C4-2B (cell line): ENCODE results near the gene MAP4K5.
A peak's percentile ranks its signal among the peaks of the same experiment; 100 is the strongest.

Experiments
- H3K27ac ChIP-seq: fragments of 450-650 bp; 2 replicates; pipeline ENCODE4 v1.5.1; 2017
- CTCF ChIP-seq: fragments of 450-650 bp; conservative IDR thresholded peaks from 2 replicates; pipeline ENCODE4 v1.5.1; 2017; ENCODE audit warnings: mild to moderate bottlenecking
- ZFX ChIP-seq: fragments of 450-650 bp; IDR thresholded peaks from 2 replicates; pipeline ENCODE4 v1.6.1; 2017

Gene MAP4K5

DNA sequence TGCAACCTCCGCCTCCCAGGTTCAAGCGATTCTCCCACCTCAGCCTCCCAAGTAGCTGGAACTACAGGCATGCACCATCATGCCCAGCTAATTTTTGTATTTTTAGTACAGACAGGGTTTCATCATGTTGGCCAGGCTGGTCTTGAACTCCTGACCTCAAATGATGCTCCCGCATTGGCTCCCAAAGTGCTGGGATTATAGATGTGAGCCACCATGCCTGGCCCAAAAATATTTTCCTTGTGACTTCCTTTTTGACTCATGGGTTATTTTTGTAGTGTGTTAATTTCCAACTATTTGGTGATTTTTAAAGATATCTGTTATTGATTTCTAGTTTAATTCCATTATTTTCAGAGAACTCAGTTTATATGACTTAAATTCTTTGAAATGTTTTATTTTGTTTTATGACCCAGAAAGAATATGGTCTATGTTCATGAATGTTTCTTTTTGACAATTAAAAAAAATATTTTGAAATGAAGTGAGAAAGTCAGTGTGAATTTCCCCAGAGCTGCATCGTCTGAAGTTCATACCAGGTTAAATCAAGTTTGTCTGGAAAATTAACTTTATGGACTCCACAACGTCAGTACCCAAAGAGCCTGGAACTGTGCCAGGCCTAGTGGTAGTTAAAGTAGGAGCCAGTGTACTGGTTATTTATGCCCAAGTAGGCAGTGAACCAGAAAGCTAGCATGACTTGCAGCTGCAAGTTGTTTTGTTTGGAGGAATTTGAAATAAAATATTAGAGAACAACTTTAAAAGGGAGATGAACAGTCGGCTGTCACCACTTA lies 132.9 kb downstream of the MAP4K5 start:
- H3K27ac ChIP-seq, result no peak overlapping the region
- TF ChIP-seq ZFX (no peak), CTCF (no peak; the same call in 1 of the 2 replicates)

GRCh38 chr14:50398189-50398580 lies 134.2 kb downstream of the MAP4K5 start:
- TF ChIP-seq CTCF (no peak), ZFX (no peak)
- H3K27ac ChIP-seq, result no peak overlapping the region

GRCh38 chr14:50397390-50398188 lies 134.8 kb downstream of the MAP4K5 start:
- H3K27ac ChIP-seq, result peak overlapping the region; percentile 58; the same call in 1 of the 2 replicates
- TF ChIP-seq ZFX (no peak), CTCF (no peak)

DNA sequence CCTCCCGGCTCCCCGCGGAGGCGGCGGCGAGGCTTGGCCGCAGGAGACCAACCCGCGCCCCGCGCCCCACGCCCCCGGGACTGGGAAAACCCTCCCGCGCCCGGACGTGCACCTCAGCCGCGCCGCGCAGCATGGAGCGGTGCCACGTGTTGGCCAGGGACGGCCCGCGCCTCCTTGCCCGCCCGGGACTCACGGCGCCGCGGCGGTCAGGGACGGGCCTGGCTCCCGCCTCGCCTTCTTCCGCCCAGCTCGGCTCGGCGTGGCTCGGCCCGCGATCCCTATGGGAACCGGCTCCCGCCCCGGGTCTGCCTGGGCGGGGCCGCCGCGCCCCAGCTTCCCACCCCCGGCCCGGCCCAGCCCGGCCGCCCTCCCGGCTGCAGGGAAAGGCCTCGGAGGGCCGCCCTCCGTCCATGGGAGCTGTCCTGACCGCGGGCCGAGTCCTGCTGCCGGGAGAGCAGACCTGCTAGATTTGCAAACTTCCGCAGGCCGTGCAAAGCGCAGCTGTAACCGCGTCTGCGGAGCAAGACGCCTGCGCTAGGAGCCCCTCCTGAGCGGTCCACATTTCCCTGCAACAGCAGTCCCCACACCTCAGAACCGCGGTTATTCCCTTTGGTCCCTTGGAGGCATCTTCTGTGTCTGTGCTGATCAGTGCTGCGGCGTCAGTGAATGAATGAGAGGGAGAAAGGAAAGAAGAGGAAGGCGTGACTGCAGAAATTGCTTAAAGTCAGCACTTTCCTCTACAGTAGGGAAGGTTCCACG lies 135.6 kb downstream of the MAP4K5 start, which contains the start of gene CDKL1:
CDKL1 (minus strand) TSS at position 251 of the 759 bp plus-strand sequence. CDS start 1,013 bp downstream, outside the sequence.
- peak within 1 kb of the TSS; percentile 58 for H3K27ac ChIP-seq
- TF ChIP-seq ZFX (peak; percentile 44; the same call in 1 of the 2 replicates), CTCF (no peak)

- no peak for TF ChIP-seq CTCF
- no peak for TF ChIP-seq ZFX
- H3K27ac ChIP-seq, result no peak overlapping the region
Measured at GRCh38 chr14:50395448-50395847, 136.9 kb downstream of the MAP4K5 start.

DNA sequence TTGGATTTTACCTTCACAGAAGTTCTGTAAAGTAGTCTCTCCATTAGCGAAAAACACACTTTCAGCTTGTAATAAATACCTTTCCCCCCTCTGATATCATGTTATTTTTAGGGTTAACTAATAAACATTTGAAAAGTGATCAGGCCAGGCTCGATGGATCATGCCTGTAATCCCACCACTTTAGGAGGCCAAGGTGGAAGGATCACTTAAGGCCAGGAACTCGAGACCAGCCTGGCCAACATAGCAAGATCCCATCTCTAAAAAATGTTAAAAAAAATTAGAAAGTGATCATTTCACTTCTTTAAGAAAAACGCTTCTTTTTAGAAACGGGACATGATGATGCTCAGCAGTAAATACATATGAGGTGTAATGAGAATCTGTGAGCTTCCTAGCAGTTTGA lies 137.7 kb downstream of the MAP4K5 start:
- no peak overlapping the region for H3K27ac ChIP-seq
- TF ChIP-seq ZFX (no peak), CTCF (no peak)
